Body of pancreas (tissue), 4 donors: ENCODE measurements around the gene CFAP61. TPM values are rescaled to one million over a fixed set of nuclear protein-coding genes. Genes with fewer than 3 reads are reported as not detected.

Experiments
- ATAC-seq: fragments of 150-250 bp; one replicate; pipeline ENCODE4 v1.9.1; 2016
- DNase-seq, 4 donors: peaks; one replicate each; pipeline ENCODE4 v3.0.0-alpha.2; 2019
- H3K27ac ChIP-seq, 4 donors: fragments of 200-600 bp; sonication (generic); 1 replicate in 3 of 4; 2 replicates in 1 of 4; pipeline versions ENCODE4 v1.5.1 to v1.6.1; 2016 to 2019; ENCODE audit warnings: mild to moderate bottlenecking in 1 of 4, mixed read lengths in 1 of 4, moderate library complexity in 1 of 4
- H3K27me3 ChIP-seq, 2 donors: fragments of 200-600 bp; sonication (generic); one replicate each; pipeline ENCODE4 v1.6.0; 2016; ENCODE audit warnings: mild to moderate bottlenecking in 1 of 2
- H3K36me3 ChIP-seq, 2 donors: fragments of 200-600 bp; sonication (generic); replicated peaks in 1 of 2; 2 replicates each; pipeline ENCODE4 v1.5.1; 2016; ENCODE audit warnings: low read depth in 2 of 2; ENCODE audit not compliant: insufficient read depth in 1 of 2
- H3K4me1 ChIP-seq: fragments of 200-600 bp; sonication (generic); one replicate; pipeline ENCODE4 v1.6.0; 2016
- H3K4me3 ChIP-seq, 2 donors: fragments of 200-600 bp; sonication (generic); 1 replicate in 1 of 2; 2 replicates in 1 of 2; pipeline ENCODE4 v1.5.1; 2016 to 2019
- H3K9me3 ChIP-seq, 3 donors: fragments of 200-600 bp; sonication (generic); 1 replicate in 2 of 3; 2 replicates in 1 of 3; pipeline ENCODE4 v1.5.1; 2016
- POLR2A ChIP-seq, 3 donors: fragments of 450-650 bp; IDR thresholded peaks; one replicate each; pipeline ENCODE4 v1.6.1; 2016; ENCODE audit warnings: antibody characterized with exemption in 3 of 3, mild to moderate bottlenecking in 2 of 3
- WGBS, 2 donors: methylation state at CpG; one replicate each; pipeline ENCODE4 v1.1.5; 2017; 5-methylcytosine and 5-hydroxymethylcytosine counted together
- intact Hi-C: fragments of 100-400 bp; cut with DNase I; formaldehyde crosslinking; loops from one replicate; pipeline ENCODE4 v1.15.1; 2023
- total RNA-seq, 2 donors: library from RNA; depleted of rRNA; stranded (reverse); fragments of >200 nt; gene quantifications; one replicate each; pipeline ENCODE4 v1.1.0, GENCODE V29; 2016
- TF ChIP-seq, protein P1 (sequence below), 7 experiments: fragments of 450-650 bp in 4 of 7; fragments of 200-600 bp in 3 of 7; sonication (generic) in 3 of 7; IDR thresholded peaks; one replicate each; pipeline ENCODE4 v1.5.1; 2016 to 2019; ENCODE audit warnings: antibody characterized with exemption in 7 of 7

CFAP61 gene
- total RNA-seq, 2 donors from 2014 or later: 0.52 TPM; not detected in 1

DNA sequence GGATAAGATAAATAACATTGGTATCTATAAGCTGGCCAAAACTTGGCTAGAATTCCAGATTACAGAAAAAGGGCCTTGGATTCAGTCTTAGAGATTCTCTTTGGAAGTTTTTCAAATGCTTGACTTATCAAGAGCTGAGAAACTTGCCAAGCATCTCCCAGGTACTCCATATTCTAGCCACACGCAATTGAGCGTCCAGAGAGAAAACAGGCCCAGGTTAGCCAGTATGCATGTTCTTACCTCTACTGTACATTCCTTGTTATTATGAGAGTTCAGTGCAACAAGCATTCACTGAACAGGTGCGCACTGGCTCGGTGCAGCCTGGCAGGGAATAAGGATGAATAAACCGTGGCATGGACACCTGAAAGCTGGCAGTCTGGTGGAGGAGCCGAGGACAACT lies 13.7 kb upstream of the CFAP61 start:
- Histone ChIP-seq H3K36me3 (peaks cover 7 to 60% of the 10 kb centered on the region in 2 donors), H3K27ac (no peak overlapping the region), H3K27me3 (no peaks in the 10 kb centered on the region), H3K9me3 (no peaks in the 10 kb centered on the region), H3K4me3 (no peak overlapping the region), H3K4me1 (peaks cover 3% of the 10 kb centered on the region)
- intact Hi-C loops: no loop called here
- DNase-seq: no peak
- 80 to 91% methylated on average over 6 of the region's 6 CpGs for WGBS, 2 donors
- TF ChIP-seq, protein P1, sequence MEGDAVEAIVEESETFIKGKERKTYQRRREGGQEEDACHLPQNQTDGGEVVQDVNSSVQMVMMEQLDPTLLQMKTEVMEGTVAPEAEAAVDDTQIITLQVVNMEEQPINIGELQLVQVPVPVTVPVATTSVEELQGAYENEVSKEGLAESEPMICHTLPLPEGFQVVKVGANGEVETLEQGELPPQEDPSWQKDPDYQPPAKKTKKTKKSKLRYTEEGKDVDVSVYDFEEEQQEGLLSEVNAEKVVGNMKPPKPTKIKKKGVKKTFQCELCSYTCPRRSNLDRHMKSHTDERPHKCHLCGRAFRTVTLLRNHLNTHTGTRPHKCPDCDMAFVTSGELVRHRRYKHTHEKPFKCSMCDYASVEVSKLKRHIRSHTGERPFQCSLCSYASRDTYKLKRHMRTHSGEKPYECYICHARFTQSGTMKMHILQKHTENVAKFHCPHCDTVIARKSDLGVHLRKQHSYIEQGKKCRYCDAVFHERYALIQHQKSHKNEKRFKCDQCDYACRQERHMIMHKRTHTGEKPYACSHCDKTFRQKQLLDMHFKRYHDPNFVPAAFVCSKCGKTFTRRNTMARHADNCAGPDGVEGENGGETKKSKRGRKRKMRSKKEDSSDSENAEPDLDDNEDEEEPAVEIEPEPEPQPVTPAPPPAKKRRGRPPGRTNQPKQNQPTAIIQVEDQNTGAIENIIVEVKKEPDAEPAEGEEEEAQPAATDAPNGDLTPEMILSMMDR (IDR thresholded peaks at IDR 0.05): no peak
- TF ChIP-seq POLR2A (IDR thresholded peaks at IDR 0.05): no peak
- no peak for ATAC-seq

DNA sequence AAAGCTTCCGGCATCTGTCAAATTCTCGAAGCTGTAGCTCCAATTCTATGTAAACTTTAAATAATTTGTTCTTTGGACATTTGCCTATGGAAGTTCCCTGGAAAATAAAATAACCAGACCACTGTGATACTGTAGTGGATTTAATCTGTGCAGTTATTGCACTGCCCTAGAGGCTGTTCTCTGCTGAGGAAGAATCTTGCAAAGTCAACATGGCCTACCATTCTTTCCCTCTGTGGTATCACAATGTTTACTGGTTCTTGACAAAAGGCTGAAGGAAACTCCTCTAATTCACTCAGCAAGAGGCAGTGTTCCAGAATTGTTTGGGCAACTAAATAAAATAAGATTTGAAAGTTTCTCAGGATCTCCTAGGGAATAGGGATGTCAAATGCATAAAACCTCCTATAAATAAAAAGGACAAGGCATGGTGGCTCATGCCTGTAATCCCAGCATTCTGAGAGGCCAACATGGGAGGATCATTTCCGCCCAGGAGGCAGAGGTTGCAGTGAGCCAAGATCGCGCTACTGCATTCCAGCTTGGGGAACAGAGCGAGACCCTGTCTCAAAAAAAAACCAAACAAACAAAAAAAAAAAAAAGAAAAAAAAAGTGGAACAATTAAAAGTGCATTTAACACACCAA lies 12.5 kb upstream of the CFAP61 start:
- peaks cover 8 to 58% of the 10 kb centered on the region in 2 donors for H3K36me3 ChIP-seq
- intact Hi-C loops: no loop called here
- H3K27me3 ChIP-seq: no peaks in the 10 kb centered on the region
- ATAC-seq (no peak), DNase-seq (no peak)
- no peak overlapping the region for H3K4me3 ChIP-seq
- H3K9me3 ChIP-seq: no peaks in the 10 kb centered on the region
- no peak for TF ChIP-seq POLR2A (IDR thresholded peaks at IDR 0.05)
- TF ChIP-seq, protein P1 (IDR thresholded peaks at IDR 0.05): no peak
- peaks cover 3% of the 10 kb centered on the region for H3K4me1 ChIP-seq
- no peak overlapping the region for H3K27ac ChIP-seq
- 86 to 92% methylated on average over 6 of the region's 6 CpGs for WGBS, 2 donors

DNA sequence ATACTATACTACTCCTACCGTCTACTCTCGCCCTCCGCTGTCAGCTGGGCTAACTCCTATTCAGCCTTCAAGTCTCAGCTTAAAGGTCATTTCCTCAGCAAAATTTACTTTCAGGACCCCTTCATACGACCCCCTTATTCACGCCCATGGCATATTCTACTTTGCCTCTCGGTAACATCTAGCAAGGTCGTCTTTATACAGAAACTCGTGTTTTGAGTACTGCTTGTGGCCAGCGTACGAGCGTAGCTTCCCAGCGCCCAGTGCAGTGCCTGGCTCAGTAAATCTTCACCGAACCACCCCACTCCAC lies 612 bp upstream of the CFAP61 start:
- ATAC-seq (no peak), DNase-seq (no peak)
- Histone ChIP-seq H3K27me3 (no peaks in the 10 kb centered on the region), H3K4me1 (peaks cover 7% of the 10 kb centered on the region), H3K36me3 (peaks cover 27 to 30% of the 10 kb centered on the region in 2 donors), H3K27ac (peak overlapping the region; percentile 68 to 91 (median 80)), H3K9me3 (no peaks in the 10 kb centered on the region), H3K4me3 (peak overlapping the region; percentile 68 to 82)
- intact Hi-C loops: no loop called here
- no peak for TF ChIP-seq POLR2A (IDR thresholded peaks at IDR 0.05)
- WGBS, 2 donors: 0 to 5% methylated on average over 12 to 13 of the region's 13 CpGs

DNA sequence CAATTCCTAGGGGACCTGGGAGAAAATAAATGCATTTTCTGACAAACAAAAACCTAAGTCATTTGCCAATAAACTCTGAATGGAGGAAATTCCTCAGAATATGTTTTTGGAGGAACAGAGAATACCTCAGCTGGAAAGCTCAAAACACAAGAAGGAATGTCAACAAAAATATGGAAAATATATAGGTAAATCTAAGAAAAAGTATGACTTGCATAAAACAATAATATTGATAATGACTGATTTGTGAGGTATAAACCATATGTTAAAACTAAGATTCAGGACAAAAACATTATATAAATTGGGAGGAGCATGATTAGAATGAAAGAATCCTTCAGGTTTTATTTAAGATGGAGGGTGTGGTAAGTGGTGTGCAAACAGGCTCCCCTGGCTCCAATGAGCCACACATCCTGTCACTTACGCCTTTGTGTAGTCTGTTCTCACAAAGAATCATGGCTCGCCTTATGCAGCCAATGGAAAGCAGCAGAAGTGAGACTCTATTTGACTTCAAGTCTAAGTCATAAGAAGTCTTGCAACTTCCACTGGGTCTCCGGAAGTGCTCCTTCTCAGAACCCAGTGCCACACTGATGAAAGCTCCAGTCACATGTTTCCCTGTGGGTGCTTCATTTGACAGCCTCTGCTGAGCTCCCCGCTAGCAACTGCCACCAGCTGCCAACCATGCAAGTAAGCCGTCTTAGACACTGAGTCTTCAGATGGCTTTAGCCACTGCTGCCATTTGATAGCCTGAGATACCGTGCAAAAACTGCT lies 8.1 kb downstream of the CFAP61 start:
- H3K36me3 ChIP-seq: no peaks in the 10 kb centered on the region
- no peaks in the 10 kb centered on the region for H3K4me1 ChIP-seq
- no peaks in the 10 kb centered on the region for H3K9me3 ChIP-seq
- ATAC-seq (no peak), DNase-seq (no peak)
- no peak overlapping the region for H3K4me3 ChIP-seq
- no peak for TF ChIP-seq POLR2A (IDR thresholded peaks at IDR 0.05)
- TF ChIP-seq, protein P1 (IDR thresholded peaks at IDR 0.05): no peak
- H3K27me3 ChIP-seq: no peaks in the 10 kb centered on the region
- 82 to 91% methylated on average over 6 of the region's 6 CpGs for WGBS, 2 donors
- intact Hi-C loops: no loop called here
- no peak overlapping the region for H3K27ac ChIP-seq

DNA sequence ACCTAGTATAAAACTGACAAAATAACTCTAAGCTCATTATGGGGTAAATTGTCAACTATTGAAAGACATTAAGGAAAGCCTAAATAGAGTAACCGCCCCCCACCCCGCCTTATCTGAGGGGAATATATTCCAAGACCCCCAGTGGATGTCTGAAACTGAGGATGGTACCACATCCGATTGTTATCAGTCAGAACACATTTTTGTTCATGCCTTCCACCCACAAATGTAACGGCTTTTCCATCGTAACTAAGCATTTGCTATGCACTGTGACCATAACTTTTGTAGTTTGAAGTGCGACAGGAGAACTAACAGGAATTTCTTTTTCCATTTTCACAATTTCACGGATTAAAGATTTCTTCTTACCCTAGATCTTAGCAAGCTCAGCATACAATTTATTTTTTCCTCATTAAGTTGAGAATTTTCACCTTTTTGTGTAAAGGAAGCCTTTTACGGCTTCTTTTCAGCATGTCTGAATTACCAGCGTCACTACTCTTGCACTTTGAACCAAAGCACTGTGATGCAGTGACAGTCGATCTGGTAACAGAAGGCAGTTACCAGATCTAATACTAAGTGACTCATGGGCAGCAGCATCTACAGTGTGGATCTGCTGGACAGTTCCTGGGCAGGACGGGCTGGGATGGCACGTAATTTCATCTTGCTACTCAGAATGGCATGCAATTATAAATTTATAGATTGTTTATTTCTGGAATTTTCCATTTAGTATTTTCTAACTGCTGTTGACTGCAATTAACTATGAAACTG lies 11.8 kb downstream of the CFAP61 start:
- DNase-seq: no peak
- H3K27ac ChIP-seq: no peak overlapping the region
- H3K9me3 ChIP-seq: no peaks in the 10 kb centered on the region
- TF ChIP-seq POLR2A (IDR thresholded peaks at IDR 0.05): no peak
- TF ChIP-seq, protein P1 (IDR thresholded peaks at IDR 0.05): no peak
- ATAC-seq: no peak
- H3K27me3 ChIP-seq: no peaks in the 10 kb centered on the region
- no peak overlapping the region for H3K4me3 ChIP-seq
- 60 to 69% methylated on average over 12 of the region's 12 CpGs for WGBS, 2 donors
- H3K4me1 ChIP-seq: no peaks in the 10 kb centered on the region
- intact Hi-C loops: no loop called here
- no peaks in the 10 kb centered on the region for H3K36me3 ChIP-seq
